HUDEP-2 (cell line): ENCODE data around the gene EMD.
"Not testable (repeated sequence)": the region's sequence is repeated elsewhere in the genome, so short reads cannot be mapped to it uniquely, and the experiment has no call there.

Experiments used
- DNase-seq, 76 experiments: peaks; one replicate each; lab custom pipeline; 2025; ENCODE audit not compliant: unreplicated experiment in 76 of 76; lab: John Stamatoyannopoulos, UW

Gene EMD

GRCh38 chrX:154371017-154371788 is 7.9 kb upstream of the EMD start:
- peak in 73 of 76 experiments; percentile 5 to 88 (median 77) for DNase-seq

DNA sequence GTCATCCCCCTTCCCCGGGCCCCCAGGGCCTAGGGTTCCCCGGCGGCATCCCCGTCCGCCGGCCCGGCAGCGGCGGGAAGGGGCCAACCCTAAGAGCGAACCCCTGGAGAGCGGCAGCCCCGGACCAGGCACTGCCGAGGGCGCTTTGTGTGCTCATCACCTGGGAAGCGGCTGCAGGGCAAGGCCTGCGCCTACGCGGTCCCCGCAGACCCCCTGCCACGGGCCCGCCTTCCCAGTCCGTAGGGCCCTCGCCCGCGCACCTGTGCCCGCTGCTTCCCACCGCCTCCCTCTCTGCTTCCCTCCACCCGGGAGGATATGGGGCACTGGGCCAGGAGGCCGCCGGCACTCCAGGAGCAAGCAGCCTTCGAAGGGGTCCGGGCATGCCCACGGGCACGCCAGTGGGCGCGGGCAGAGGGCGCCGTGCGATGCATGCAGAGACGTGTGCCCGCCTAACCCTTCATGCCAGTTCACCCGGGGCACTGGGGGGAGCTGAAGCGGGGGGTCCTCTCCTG is 7.2 kb upstream of the EMD start:
- no peak for DNase-seq

DNA sequence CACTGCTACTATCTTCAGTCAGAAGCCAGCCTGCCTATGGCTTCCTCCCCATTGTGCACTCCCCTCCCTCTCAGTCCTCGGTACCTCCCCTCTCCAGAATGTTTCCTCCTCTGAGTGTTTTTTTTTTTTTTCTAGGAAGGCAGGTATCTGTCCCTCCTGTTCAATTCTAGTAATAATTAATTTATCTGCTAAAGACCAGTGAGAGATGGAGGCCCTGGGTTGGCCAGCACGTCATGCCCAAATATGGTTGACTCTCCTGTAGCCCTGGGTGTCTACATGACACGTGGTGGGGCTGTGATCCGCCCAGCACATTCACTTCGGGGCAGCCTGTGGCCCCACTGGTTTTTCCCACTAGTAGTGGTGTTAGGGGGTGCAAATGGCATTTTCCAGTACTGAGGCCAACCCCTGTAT is 6.5 kb upstream of the EMD start:
- peak in 26 of 76 experiments; percentile 0 to 51 (median 20) for DNase-seq

GRCh38 chrX:154373340-154374306 is 5.5 kb upstream of the EMD start:
- peak in 18 of 76 experiments; percentile 5 to 48 (median 25) for DNase-seq

- DNase-seq = peak in 6 of 76 experiments; percentile 2 to 18 (median 7)
Observed at GRCh38 chrX:154374313-154375155, 4.6 kb upstream of the EMD start, which contains the start of gene FLNA. Gene FLNA (minus strand): TSS chrX:154374634. CDS start chrX:154371245, 3,389 bp downstream.

DNA sequence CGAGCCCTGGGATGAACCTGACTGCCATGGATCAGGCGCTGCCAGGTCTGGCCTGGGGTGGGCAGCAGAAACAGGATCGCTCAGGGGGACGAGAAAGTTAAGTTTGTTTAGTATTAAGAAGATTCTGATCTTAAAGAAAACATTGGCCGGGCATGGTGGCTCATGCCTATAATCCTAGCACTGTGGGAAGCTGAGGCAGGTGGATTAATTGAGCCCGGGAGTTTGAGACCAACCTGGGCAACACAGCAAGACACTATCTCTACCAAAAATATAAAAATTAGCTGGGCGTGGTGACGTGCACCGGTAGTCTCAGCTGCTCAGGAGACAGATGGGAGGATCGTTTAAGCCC is 4.0 kb upstream of the EMD start:
- no peak for DNase-seq

DNA sequence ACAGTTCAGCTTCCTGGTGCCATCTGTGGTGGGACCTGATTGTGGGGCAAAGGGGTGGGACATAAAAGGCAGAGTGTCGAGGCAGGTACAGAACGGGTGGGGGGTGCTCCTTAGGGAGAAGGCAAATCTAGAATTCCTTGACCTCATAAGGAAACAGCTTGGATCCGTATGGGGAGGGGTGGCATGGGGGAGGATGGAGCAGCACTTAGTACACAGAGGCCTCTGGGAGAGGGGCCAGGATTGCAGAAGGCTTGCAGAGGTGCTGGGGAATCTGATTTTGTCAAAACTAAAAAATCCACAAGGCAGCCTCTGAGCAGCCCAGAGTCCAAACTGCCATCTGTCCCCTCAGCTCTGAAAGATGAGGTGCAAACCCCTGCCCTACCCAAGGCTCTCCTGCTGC is 2.3 kb upstream of the EMD start:
- DNase-seq = no peak

DNA sequence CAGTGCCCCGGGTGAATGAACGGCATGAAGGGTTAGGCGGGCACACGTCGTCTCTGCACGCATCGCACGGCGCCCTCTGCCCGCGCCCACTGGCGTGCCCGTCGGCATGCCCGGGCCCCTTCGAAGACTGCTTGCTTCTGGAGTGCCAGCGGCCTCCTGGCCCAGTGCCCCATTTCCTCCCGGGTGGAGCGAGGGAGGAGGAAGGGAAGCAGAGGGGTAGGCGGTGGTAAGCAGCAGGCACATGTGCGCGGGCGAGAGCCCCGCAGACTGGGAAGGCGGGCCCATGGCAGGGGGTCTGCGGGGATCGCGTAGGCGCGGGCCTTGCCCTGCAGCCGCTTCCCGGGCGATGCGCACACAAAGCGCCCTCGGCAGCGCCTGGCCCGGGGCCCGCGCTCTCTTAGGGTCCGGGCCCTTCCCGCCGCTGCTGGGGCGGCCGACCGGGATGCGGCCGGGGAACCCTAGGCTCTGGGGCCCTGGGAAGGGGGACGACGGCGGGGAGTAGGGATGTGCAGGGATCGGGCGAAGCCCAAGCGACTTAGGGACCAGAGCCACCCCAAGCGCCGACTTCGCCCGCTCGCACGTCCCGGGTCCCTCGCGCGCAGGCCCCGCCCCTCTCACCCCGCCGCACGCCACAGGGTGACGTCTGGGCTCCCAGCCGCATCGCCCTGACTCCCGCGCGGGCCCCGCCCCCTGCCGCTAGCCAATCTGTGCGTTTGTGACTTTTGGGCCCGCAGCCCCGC is 866 bp upstream of the EMD start:
- peak in 29 of 76 experiments; percentile 1 to 53 (median 24) for DNase-seq

- DNase-seq = no peak
Observed at GRCh38 chrX:154379569-154379951, 465 bp downstream of the EMD start.

- DNase-seq = no peak
Observed at GRCh38 chrX:154380153-154380552, 1.1 kb downstream of the EMD start.

GRCh38 chrX:154380787-154381186 is 1.7 kb downstream of the EMD start:
- DNase-seq = no peak

GRCh38 chrX:154381271-154381670 is 2.2 kb downstream of the EMD start:
- DNase-seq = no peak

DNA sequence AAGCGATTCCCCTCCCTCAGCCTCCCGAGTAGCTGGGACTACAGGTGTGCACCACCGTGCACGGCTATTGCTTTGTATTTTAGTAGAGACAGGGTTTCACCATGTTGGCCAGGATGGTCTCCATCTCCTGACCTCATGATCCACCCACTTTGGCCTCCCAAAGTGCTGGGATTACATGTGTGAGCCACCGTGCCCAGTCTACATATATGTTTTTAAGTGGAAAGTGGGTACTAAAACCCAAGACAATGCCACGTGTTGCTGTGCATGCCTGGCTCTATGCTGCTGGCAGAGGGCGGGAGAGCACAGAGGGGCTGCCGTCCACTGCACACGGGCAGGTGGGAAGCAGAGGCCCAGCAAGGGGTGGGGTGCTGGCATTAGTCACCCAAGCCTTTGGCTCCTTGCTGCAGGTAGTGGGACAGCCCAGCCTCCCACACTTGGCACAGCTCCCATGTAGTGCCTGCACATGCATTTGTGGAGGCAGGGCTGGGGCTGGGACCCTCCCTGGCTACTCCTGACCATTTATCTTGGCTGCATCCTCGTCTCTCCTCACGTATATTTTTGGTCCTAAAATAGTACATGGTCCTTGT is 3.5 kb downstream of the EMD start:
- no peak for DNase-seq

GRCh38 chrX:154383359-154384283 is 4.5 kb downstream of the EMD start:
- no peak for DNase-seq

GRCh38 chrX:154384284-154384892 is 5.3 kb downstream of the EMD start:
- no peak for DNase-seq

DNA sequence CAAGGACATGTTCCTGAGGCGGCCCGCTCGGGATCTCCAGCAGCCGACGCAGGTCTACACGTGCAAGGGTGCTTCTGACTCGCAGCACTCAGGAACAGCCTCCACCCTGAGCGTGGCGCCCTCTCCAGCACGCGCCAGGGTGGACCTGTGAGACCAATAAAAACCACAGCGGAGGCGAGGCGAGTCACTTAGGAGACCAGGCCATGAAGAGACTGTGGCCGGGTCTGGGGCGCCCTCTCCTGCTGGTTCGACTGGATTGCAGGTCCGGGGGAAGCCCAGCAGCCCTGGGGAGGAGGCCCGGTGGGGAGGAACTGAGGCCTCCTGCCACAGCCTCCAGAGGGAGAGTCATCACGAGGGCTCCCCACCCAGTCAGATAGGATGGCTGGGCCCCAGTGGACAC is 9.0 kb downstream of the EMD start:
- DNase-seq = not testable (repeated sequence)

DNA sequence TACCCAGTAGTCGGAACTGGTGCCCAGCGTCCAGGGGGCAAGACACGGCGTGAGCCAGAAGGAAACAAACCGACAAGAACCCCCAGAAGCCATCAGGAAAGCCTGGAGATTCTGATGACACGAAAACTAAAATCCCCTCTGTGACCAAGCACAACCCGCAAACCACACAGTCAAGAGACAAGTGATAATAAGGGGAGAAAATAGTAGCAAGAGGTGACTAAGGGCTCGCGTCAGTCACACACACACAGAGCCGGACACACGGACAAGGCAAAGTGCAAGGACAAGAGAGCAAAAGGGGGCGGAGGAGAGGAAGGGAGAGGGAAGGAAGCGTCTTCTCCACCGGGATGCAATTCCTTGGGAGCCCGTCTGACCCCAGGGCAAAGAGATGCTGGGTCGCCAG is 9.6 kb downstream of the EMD start:
- not testable (repeated sequence) for DNase-seq
